IMR-90 (cell line): ENCODE measurements around the gene SMARCA2. TPM values are rescaled to one million over a fixed set of nuclear protein-coding genes. Genes with fewer than 3 reads are reported as not detected.

Experiments
- ATAC-seq: fragments of 200-7000 bp; cut with Tn5 transposase; 2 replicates; pipeline ENCODE4 v1.9.1; 2020; ENCODE audit warnings: low read depth, mild to moderate bottlenecking, moderate library complexity
- BruUV-seq: library from RNA; stranded (reverse); fragments of 400-500 nt; replicated peaks from 2 replicates; lab custom pipeline; 2021; lab: Mats Ljungman, UMichigan
- CTCF ChIA-PET: fragments of 300-600 bp; formaldehyde crosslinking; extraction: SDS; loops from one replicate; lab custom pipeline; 2021; ENCODE audit warnings: antibody characterized with exemption; lab: Yijun Ruan, JAX
- POLR2A ChIA-PET: fragments of 300-600 bp; sonication (Branson Sonifier 250); formaldehyde crosslinking; loops from one replicate; lab custom pipeline; 2022; ENCODE audit warnings: antibody characterized with exemption; ENCODE audit not compliant: unreplicated experiment; lab: Charles Lee
- DNase-seq: peaks from one replicate; pipeline ENCODE4 v3.0.0; 2013
- H2AFZ ChIP-seq: replicated peaks from 2 replicates; pipeline ENCODE3; 2013; ENCODE audit warnings: low read length, mild to moderate bottlenecking; ENCODE audit not compliant: poor library complexity
- H2AK5ac ChIP-seq: 2 replicates; pipeline ENCODE4 v1.6.1; 2013; ENCODE audit warnings: low read depth, low read length, inconsistent platforms
- H2AK9ac ChIP-seq: replicated peaks from 2 replicates; pipeline ENCODE3; 2013; ENCODE audit warnings: mild to moderate bottlenecking, low read depth, low read length, moderate library complexity; ENCODE audit not compliant: poor library complexity
- H2BK120ac ChIP-seq: 2 replicates; pipeline ENCODE4 v1.6.1; 2013; ENCODE audit warnings: low read depth, low read length, inconsistent platforms
- H2BK15ac ChIP-seq: 3 replicates; pipeline ENCODE4 v1.6.1; 2013; ENCODE audit warnings: low read depth, low read length, inconsistent platforms
- H2BK20ac ChIP-seq: 2 replicates; pipeline ENCODE4 v1.6.1; 2013; ENCODE audit warnings: low read depth, mild to moderate bottlenecking, inconsistent platforms, low read length, moderate library complexity
- H2BK5ac ChIP-seq: 2 replicates; pipeline ENCODE4 v1.6.1; 2013; ENCODE audit warnings: mild to moderate bottlenecking, low read depth, low read length, inconsistent platforms; ENCODE audit not compliant: poor library complexity, severe bottlenecking
- H3K14ac ChIP-seq: replicated peaks from 2 replicates; pipeline ENCODE4 v1.6.1; 2013; ENCODE audit warnings: low read depth, low read length, inconsistent platforms
- H3K18ac ChIP-seq: 2 replicates; pipeline ENCODE4 v1.6.1; 2013; ENCODE audit warnings: low read depth, low read length, control low read depth
- H3K23ac ChIP-seq: 2 replicates; pipeline ENCODE4 v1.6.1; 2013; ENCODE audit warnings: low read depth, low read length, inconsistent platforms
- H3K27ac ChIP-seq: 2 replicates; pipeline ENCODE4 v1.5.1; 2013; ENCODE audit warnings: mild to moderate bottlenecking, control low read depth, low read length; ENCODE audit not compliant: insufficient read depth
- H3K27me3 ChIP-seq: 2 replicates; pipeline ENCODE4 v1.6.1; 2013; ENCODE audit warnings: low read length; ENCODE audit not compliant: control insufficient read depth, insufficient read depth
- H3K36me3 ChIP-seq: 2 replicates; pipeline ENCODE4 v1.6.1; 2013; ENCODE audit warnings: low read length, mixed read lengths; ENCODE audit not compliant: control insufficient read depth, insufficient read depth
- H3K4ac ChIP-seq: 2 replicates; pipeline ENCODE4 v1.6.1; 2013; ENCODE audit warnings: low read depth, low read length, inconsistent platforms
- H3K4me1 ChIP-seq: 2 replicates; pipeline ENCODE4 v1.6.1; 2013; ENCODE audit warnings: low read length, mixed read lengths; ENCODE audit not compliant: control insufficient read depth, insufficient read depth
- H3K4me2 ChIP-seq: 2 replicates; pipeline ENCODE4 v1.6.1; 2013; ENCODE audit warnings: low read depth, mild to moderate bottlenecking, control low read depth, low read length, moderate library complexity
- H3K4me3 ChIP-seq: 2 replicates; pipeline ENCODE4 v1.5.1; 2013; ENCODE audit warnings: low read depth, mild to moderate bottlenecking, control low read depth, low read length, moderate library complexity; ENCODE audit not compliant: insufficient read depth
- H3K56ac ChIP-seq: 2 replicates; pipeline ENCODE4 v1.6.1; 2013; ENCODE audit warnings: low read length, inconsistent platforms; ENCODE audit not compliant: insufficient read depth; ENCODE audit errors: extremely low read depth
- H3K79me1 ChIP-seq, 2 experiments: 2 replicates each; pipeline ENCODE4 v1.6.1; 2013; ENCODE audit warnings: low read length in 2 of 2, inconsistent platforms in 1 of 2, low read depth in 1 of 2
- H3K9ac ChIP-seq: 2 replicates; pipeline ENCODE4 v1.6.1; 2013; ENCODE audit warnings: low read depth, low read length, control low read depth
- H3K9me1 ChIP-seq: 2 replicates; pipeline ENCODE4 v1.6.1; 2013; ENCODE audit warnings: low read length, inconsistent platforms; ENCODE audit not compliant: insufficient read depth
- H3K9me3 ChIP-seq: 2 replicates; pipeline ENCODE4 v1.6.1; 2013; ENCODE audit warnings: low read length; ENCODE audit not compliant: control insufficient read depth, insufficient read depth
- H4K20me1 ChIP-seq: 2 replicates; pipeline ENCODE4 v1.6.1; 2013; ENCODE audit warnings: low read length, inconsistent platforms; ENCODE audit not compliant: insufficient read depth
- H4K5ac ChIP-seq: 2 replicates; pipeline ENCODE4 v1.6.1; 2013; ENCODE audit warnings: mild to moderate bottlenecking, low read depth, low read length, control low read depth
- H4K8ac ChIP-seq, 2 experiments: 2 replicates each; pipeline ENCODE4 v1.6.1; 2013; ENCODE audit warnings: low read depth in 2 of 2, low read length in 2 of 2, control low read depth in 1 of 2, inconsistent platforms in 1 of 2
- H4K91ac ChIP-seq: 2 replicates; pipeline ENCODE4 v1.6.1; 2013; ENCODE audit warnings: low read depth, low read length, inconsistent platforms; ENCODE audit not compliant: insufficient read depth
- BHLHE40 ChIP-seq: fragments of 150-350 bp; IDR thresholded peaks from 2 replicates; pipeline ENCODE4 v1.6.1; 2016; ENCODE audit warnings: mild to moderate bottlenecking, low read depth, low read length
- CEBPB ChIP-seq: IDR thresholded peaks from 2 replicates; pipeline ENCODE4 v1.6.1; 2012; ENCODE audit warnings: low read depth, low read length, improper control_type of control experiment
- CHD1 ChIP-seq: IDR thresholded peaks from 2 replicates; pipeline ENCODE4 v1.6.1; 2012; ENCODE audit warnings: low read depth, low read length, improper control_type of control experiment
- CTCF ChIP-seq: conservative IDR thresholded peaks from 2 replicates; pipeline ENCODE4 v1.5.1; 2012; ENCODE audit warnings: mild to moderate bottlenecking, low read depth, low read length, improper control_type of control experiment
- ELK1 ChIP-seq: fragments of 150-350 bp; IDR thresholded peaks from 2 replicates; pipeline ENCODE4 v1.6.1; 2016; ENCODE audit warnings: low read depth, mild to moderate bottlenecking, low read length, moderate library complexity, borderline replicate concordance
- FOS ChIP-seq: fragments of 150-350 bp; IDR thresholded peaks from 2 replicates; pipeline ENCODE4 v1.6.1; 2016; ENCODE audit warnings: low read depth, low read length
- MAFK ChIP-seq: IDR thresholded peaks from 2 replicates; pipeline ENCODE4 v1.6.1; 2012; ENCODE audit warnings: low read depth, low read length, improper control_type of control experiment
- MAZ ChIP-seq: IDR thresholded peaks from 2 replicates; pipeline ENCODE4 v1.6.1; 2012; ENCODE audit warnings: low read depth, mild to moderate bottlenecking, low read length, improper control_type of control experiment, moderate library complexity, borderline replicate concordance
- MXI1 ChIP-seq: IDR thresholded peaks from 2 replicates; pipeline ENCODE4 v1.6.1; 2012; ENCODE audit warnings: low read depth, mild to moderate bottlenecking, low read length, moderate library complexity, borderline replicate concordance
- NFE2L2 ChIP-seq: fragments of 150-350 bp; IDR thresholded peaks from 2 replicates; pipeline ENCODE4 v1.6.1; 2016; ENCODE audit warnings: low read depth, mild to moderate bottlenecking, low read length
- POLR2A ChIP-seq: IDR thresholded peaks from 2 replicates; pipeline ENCODE4 v1.6.1; 2012; ENCODE audit warnings: mild to moderate bottlenecking, low read depth, low read length
- RAD21 ChIP-seq: IDR thresholded peaks from 2 replicates; pipeline ENCODE4 v1.6.1; 2012; ENCODE audit warnings: low read length, improper control_type of control experiment
- RCOR1 ChIP-seq: IDR thresholded peaks from 2 replicates; pipeline ENCODE4 v1.6.1; 2012; ENCODE audit warnings: mild to moderate bottlenecking, low read length, improper control_type of control experiment; ENCODE audit not compliant: insufficient replicate concordance
- RFX5 ChIP-seq: IDR thresholded peaks from 2 replicates; pipeline ENCODE4 v1.8.0; 2012; ENCODE audit warnings: low read depth, mild to moderate bottlenecking, low read length, moderate library complexity
- SMC3 ChIP-seq: fragments of 150-350 bp; IDR thresholded peaks from 2 replicates; pipeline ENCODE4 v1.6.1; 2016; ENCODE audit warnings: low read depth, mild to moderate bottlenecking, antibody characterized with exemption, low read length, moderate library complexity
- USF2 ChIP-seq: fragments of 150-350 bp; IDR thresholded peaks from 2 replicates; pipeline ENCODE4 v1.6.1; 2017; ENCODE audit warnings: mild to moderate bottlenecking, antibody characterized with exemption, low read length, low read depth
- WGBS, 2 experiments: methylation state at CpG; one replicate each; pipeline versions ENCODE4 v1.1.5 to v1.1.7; 2013; ENCODE audit warnings: missing lambda C conversion rate in 2 of 2; ENCODE audit not compliant: insufficient read length in 1 of 2; ENCODE audit errors: extremely low coverage in 2 of 2; 5-methylcytosine and 5-hydroxymethylcytosine counted together
- dilution Hi-C: fragments of 300-500 bp; cut with HindIII; formaldehyde crosslinking; loops from one replicate; pipeline ENCODE4 v1.14.3; 2018; ENCODE audit warnings: low sequenced_read_pairs; ENCODE audit not compliant: unreplicated experiment
- in situ Hi-C: fragments of 300-500 bp; cut with MboI; formaldehyde crosslinking; loops from 3 replicates; pipeline ENCODE4 v1.14.3; 2019; ENCODE audit warnings: low sequenced_read_pairs, inconsistent platforms, mixed read lengths
- intact Hi-C: fragments of 100-400 bp; cut with micrococcal nuclease; formaldehyde crosslinking; loops from 2 replicates; pipeline ENCODE4 v1.10.0; 2022
- polyA plus RNA-seq, 3 experiments: library from polyadenylated mRNA; depleted of rRNA; stranded (reverse); fragments of >200 nt; gene quantifications; 2 replicates each; pipeline ENCODE4 v1.2.3, GENCODE V29; 2012; ENCODE audit warnings: low replicate concordance in 1 of 3
- total RNA-seq: library from RNA; depleted of rRNA; stranded (reverse); fragments of >200 nt; gene quantifications from 2 replicates; pipeline ENCODE4 v1.2.3, GENCODE V29; 2012

Gene SMARCA2
- total and polyA plus RNA-seq, 2 of the 4 experiments (the other 2 are of a cell fraction), result 25.3 to 26.7 TPM

- H3K4me2 ChIP-seq, result no peak overlapping the region
- H4K20me1 ChIP-seq, result no peaks in the 10 kb centered on the region
- H3K23ac ChIP-seq, result no peak overlapping the region
- H2BK5ac ChIP-seq, result no peak overlapping the region
- H3K4me1 ChIP-seq, result peaks cover 2% of the 10 kb centered on the region; the same call in 1 of the 2 replicates
- no peak overlapping the region for H3K18ac ChIP-seq
- no peaks in the 10 kb centered on the region for H3K79me1 ChIP-seq
- H3K9ac ChIP-seq, result no peak overlapping the region
- POLR2A ChIA-PET, result no interaction called here
- no peak overlapping the region for H3K14ac ChIP-seq
- no peak overlapping the region for H2BK15ac ChIP-seq
- H2BK120ac ChIP-seq, result no peak overlapping the region
- no peak overlapping the region for H4K5ac ChIP-seq
- WGBS, 2 experiments, result no CpG with 5 or more reads among the region's 1 CpG
- H4K8ac ChIP-seq, result no peak overlapping the region
- H2AK9ac ChIP-seq, result no peak overlapping the region
- H3K4me3 ChIP-seq, result no peak overlapping the region
- no TSS peak for BruUV-seq
- H3K56ac ChIP-seq, result no peak overlapping the region
- H3K36me3 ChIP-seq, result no peaks in the 10 kb centered on the region
- intact Hi-C loops, result no loop called here
- H2BK20ac ChIP-seq, result no peak overlapping the region
- H3K27ac ChIP-seq, result no peak overlapping the region
- no peaks in the 10 kb centered on the region for H3K9me3 ChIP-seq
- no peak for ATAC-seq
- CTCF ChIA-PET, result interaction anchor here (1.0 kb wide), 1 partner anchor 11 kb away, joined by 3 read pairs; no protein-coding TSS in a partner anchor
- no peaks in the 10 kb centered on the region for H3K27me3 ChIP-seq
- no peak overlapping the region for H4K91ac ChIP-seq
- DNase-seq, result no peak
- in situ Hi-C loops, result loop anchor here (10.0 kb wide), 1 partner anchor 494 kb away; no protein-coding TSS in a partner anchor
- no peak overlapping the region for H2AK5ac ChIP-seq
- H3K9me1 ChIP-seq, result no peaks in the 10 kb centered on the region
- H2AFZ ChIP-seq, result no peak overlapping the region
- no peak for TF ChIP-seq SMC3
- no peak for TF ChIP-seq RAD21
- TF ChIP-seq CEBPB, result no peak
- no peak for TF ChIP-seq CTCF
- TF ChIP-seq RFX5, result no peak
- TF ChIP-seq NFE2L2, result no peak
- no peak for TF ChIP-seq CHD1
- TF ChIP-seq ELK1, result no peak
- TF ChIP-seq FOS, result no peak
- TF ChIP-seq POLR2A, result no peak
- no peak for TF ChIP-seq MAZ
- no peak for TF ChIP-seq MAFK
- no peak for TF ChIP-seq RCOR1
- TF ChIP-seq MXI1, result no peak
- TF ChIP-seq BHLHE40, result no peak
- no peak for TF ChIP-seq USF2
- no peak overlapping the region for H3K4ac ChIP-seq
- dilution Hi-C loops, result no loop called here
These were observed 216.0 kb downstream of the SMARCA2 start for GRCh38 chr9:2231101-2231500.
